HPDE6-E6E7 (cell line): ENCODE measurements around the gene POLR2E.

ENCODE experiments used
- DNase-seq: peaks from one replicate; pipeline ENCODE4 v3.0.0; 2011; ENCODE audit warnings: missing footprints; ENCODE audit errors: extremely low spot score

Gene POLR2E

GRCh38 chr19:1111641-1112267 is 16.6 kb upstream of the POLR2E start:
- DNase-seq = no peak

- DNase-seq = no peak
Observed at GRCh38 chr19:1110809-1111640, 15.8 kb upstream of the POLR2E start.

- DNase-seq = no peak
Observed at GRCh38 chr19:1109697-1110671, 14.8 kb upstream of the POLR2E start.

- no peak for DNase-seq
Observed at GRCh38 chr19:1109032-1109551, 13.9 kb upstream of the POLR2E start.

- no peak for DNase-seq
Observed at GRCh38 chr19:1108291-1109031, 13.3 kb upstream of the POLR2E start.

- no peak for DNase-seq
Observed at GRCh38 chr19:1107661-1108261, 12.6 kb upstream of the POLR2E start.

DNA sequence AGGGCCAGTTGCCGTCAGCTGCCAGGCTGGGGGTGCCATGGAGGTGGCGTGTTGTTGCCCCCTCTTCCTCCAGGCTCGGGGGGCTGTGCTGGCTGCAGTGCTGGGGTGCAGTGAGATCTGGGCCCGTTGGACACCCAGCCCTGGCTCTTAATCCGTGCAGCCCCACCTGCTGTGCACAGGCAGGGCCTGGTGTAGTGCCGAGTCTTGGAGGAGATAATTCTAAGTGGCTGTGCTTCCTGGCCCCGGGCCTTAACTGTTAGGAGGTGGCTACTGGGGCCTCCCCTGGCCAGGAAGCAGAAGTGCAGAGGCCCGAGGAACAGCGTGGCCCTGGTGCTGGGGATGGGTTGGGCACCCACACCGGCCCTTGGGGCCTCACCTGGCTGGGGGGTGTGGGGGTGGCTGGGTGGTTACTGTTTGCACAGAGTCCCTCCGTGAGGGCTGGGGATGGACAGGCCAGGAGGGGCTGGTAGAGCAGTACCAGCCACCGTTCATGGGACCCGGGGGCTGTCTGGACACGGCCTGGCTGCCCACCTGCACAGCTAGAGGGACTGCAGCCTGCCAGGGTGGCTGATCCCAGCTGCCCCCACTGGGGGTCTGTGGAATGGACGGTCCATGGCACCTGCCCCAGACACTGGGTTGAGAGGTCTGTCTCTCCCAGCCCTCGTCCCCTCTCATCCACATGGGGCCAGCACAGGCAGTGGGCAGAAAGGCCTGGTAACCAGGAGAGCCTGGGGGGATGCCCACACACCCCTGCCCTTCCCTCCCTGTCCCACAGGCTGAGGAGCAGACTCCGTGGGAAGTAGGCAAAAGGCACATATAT is 11.9 kb upstream of the POLR2E start:
- DNase-seq = no peak

DNA sequence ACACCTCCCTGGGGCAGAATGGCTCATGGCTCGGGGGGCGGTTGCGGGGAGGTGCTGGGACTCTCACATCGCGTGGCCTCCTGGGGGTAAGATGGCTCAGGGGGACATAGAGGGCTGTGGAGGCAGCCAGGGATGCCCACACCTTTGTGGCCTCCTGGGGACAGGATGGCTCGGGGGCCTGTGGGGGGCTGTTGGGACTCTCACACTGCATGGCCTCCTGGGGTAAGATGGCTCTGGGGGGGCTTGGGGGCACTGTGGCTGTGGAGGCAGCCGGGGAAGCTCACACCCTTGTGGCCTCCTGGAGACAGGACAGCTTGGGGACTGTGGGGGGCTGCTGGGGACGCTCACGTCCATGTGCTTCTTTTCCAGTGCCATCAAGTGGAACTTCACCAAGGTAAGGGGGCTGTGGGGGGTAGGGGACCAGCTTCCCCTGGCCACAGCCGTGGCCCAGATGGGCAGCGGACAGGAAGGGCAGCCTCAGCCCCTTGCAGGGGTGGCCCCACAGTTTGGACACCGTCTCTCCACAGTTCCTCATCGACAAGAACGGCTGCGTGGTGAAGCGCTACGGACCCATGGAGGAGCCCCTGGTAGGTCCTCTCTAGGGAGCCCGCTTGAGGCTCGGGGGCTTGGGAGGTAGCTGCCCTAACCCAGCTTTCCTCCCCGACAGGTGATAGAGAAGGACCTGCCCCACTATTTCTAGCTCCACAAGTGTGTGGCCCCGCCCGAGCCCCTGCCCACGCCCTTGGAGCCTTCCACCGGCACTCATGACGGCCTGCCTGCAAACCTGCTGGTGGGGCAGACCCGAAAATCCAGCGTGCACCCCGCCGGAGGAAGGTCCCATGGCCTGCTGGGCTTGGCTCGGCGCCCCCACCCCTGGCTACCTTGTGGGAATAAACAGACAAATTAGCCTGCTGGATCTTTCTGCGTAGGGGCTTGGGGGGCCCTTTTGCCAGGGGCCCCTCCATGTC is 11.0 kb upstream of the POLR2E start:
- DNase-seq = no peak

- no peak for DNase-seq
Observed at GRCh38 chr19:1105008-1105872, 10.1 kb upstream of the POLR2E start.

GRCh38 chr19:1104311-1105007 is 9.3 kb upstream of the POLR2E start:
- no peak for DNase-seq

GRCh38 chr19:1103708-1104310 is 8.6 kb upstream of the POLR2E start, which contains the start of gene GPX4:
GPX4 (plus strand) TSS chr19:1103994; CDS start chr19:1104044, 50 bp downstream.
- peak; percentile 90 for DNase-seq

DNA sequence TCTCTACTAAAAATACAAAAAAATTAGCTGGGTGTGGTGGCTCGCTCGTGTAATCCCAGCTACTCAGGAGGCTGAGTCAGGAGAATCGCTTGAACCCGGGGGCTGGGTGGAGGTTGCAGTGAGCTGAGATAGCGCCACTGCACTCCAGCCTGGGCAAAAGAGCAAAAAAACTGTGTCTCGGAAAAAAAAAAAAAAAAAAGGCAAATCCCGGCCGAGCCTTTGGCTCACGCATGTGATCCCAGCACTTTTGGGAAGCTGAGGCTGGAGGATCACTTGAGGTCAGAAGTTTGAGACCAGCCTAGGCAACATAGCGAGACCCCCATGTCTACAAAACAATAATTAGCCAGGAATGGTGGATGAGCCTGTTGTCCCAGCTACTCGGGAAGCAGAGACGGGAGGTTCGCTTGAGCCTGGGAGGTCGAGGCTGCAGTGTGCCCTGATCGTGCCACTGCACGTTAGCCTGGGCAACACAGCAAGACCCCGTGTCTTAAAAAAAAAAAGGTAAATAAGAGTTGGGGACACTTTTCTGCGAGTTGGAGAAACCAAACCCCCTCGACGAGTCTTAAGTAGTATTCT is 8.0 kb upstream of the POLR2E start:
- no peak for DNase-seq

DNA sequence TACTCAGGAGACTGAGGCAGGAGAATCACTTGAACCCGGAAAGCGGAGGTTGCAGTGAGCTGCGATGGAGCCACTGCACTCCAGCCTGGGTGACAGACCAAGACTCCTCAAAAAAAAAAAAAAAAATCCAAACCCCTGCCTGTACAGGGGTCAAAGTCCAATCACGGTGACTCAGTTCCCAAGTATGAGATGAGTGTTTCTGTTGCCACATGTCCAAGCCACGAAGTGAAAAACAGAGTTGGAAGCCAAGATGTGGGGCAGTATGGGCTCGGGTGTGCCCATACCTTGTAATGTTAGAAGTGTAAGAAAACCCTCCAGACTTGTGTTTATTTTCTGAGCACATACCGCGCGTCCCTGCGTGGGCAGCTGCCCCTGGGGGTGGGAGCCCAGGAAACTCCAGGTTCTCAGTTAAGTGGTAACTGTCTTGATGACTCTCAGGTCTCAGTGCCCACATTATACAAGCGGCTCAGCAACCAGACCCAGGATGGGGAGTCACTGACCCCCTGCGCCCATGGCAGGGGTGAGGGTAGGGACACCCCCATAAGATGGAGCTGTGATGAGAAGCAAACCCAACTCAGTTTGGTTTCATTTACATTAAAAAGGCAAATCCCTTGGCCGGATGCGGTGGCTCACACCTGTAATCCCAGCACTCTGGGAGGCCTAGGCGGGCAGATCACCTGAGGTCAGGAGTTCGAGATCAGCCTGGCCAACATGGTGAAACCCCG is 7.4 kb upstream of the POLR2E start:
- peak; percentile 81 for DNase-seq

DNA sequence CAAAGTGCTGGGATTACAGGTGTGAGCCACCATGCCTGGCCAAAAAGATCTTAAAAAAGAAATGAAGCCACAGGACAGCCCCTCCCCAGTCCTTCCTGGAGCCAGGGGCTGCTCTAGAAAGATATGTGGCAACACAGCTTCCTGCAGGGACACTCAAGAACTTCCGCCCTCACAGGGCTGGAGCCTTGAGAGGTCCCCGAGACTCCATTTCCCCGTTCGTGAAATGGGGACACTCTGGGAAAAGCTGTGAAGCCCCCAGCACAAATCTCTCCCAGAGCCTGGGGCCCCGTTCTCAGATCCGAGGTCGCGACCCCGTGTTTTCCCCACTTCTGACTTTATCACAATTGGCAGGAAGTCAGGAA is 6.1 kb upstream of the POLR2E start:
- DNase-seq = no peak

DNA sequence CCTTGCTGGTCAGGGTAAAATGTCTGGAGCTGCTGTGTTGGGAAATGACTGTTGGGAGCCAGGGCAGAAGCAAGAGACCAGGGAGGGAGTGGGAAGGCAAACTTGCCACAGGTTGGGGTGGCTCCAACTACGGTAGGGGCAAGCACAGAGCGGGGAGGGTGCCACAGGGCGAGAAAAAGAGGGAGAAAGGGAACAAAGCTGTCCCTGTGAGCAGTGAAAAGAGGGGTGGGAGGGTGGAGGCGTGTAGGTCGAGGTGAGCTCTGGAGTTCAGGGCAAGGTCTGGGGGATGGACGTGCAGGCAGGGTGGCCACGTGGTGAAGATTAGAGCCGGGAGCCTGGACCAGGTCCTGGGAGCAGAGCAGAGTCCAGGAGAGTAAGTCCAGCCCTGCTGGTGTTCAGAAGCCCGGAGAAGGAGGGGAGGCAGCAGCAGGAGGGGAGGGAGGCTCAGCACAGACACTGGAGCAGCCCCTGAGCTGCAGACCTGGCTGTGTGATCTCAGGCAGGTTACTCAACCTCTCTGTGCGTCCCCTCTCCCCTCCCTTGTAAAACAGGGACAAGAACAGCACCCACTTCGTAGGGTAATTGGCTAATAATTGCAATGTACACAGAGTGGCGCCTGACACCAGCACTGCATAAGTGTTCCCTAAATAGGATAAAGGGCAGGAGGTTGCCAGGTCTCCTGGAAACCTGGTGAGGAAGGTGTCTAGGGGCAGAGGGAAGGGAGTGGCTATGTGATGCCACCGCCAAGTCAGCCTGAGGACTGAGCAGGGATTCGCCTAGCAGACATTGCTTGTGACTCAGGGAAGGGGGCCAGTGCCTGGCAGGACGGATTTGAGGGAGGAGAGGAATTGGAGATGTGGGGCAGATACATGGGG is 3.2 kb upstream of the POLR2E start:
- DNase-seq = no peak
